ENCODE results near the gene MAF. TPM values are rescaled to one million over a fixed set of nuclear protein-coding genes. Genes with fewer than 3 reads are reported as not detected.

Gene MAF
- total RNA-seq, 1 experiment from 2014 or later, result not detected

DNA sequence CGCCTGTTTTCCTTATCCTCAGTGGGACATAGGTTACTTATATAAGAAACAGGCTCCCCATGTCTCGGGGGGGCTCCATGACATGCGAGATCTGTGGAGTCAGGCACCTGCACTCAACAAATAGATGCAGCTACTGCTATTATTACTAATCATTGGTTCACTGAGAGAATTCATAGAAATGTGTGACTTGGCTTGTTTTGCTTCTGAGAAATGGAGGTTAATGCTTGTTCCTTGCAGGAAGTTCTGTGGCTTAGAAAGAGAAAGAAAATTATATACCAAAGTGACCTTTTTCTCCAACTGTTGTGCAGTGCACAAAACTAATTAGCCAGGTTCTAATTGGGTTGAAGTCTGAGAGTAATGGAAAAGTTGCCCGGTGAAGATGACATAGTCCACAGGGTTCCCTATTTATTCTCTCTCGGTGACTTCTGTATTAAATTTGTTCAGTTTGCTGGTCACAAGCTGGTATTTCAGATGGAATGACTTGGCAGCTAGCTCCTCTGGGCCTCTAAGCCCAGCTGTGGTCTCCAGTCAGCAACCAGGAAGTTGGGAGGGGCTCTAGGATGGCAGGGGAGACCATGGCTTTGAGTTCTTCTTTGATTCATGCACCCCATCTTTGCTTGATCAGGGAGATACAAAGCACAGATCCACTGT lies 17.6 kb upstream of the MAF start:
- in situ Hi-C loops (cut with HindIII; ENCODE audit: low sequenced_read_pairs), result no loop called here

DNA sequence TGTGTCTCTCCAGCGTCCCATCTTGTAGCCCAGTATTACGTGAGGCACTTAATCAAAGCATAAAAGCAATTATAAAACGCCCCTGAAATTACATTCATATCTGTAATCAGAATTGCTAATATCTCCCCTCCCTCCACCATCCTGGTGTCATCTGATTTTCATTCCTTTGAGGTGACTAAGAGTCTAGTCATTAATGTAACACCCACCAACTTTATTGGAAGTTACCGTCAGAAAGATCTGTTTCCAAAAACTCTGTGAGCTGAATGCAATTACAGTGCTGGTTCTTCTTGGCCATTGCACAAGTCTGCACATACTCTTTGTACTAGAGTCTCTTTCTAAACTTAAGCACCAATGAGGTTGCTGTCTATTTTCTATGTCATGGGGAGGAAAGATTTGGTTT lies 12.5 kb upstream of the MAF start:
- in situ Hi-C loops (cut with HindIII; ENCODE audit: low sequenced_read_pairs), result no loop called here
- DNase-seq (ENCODE audit: low spot score), result no peak

More for the DNA sequence above, 17.6 kb upstream of the MAF start:
- DNase-seq (ENCODE audit: low spot score), result no peak

DNA sequence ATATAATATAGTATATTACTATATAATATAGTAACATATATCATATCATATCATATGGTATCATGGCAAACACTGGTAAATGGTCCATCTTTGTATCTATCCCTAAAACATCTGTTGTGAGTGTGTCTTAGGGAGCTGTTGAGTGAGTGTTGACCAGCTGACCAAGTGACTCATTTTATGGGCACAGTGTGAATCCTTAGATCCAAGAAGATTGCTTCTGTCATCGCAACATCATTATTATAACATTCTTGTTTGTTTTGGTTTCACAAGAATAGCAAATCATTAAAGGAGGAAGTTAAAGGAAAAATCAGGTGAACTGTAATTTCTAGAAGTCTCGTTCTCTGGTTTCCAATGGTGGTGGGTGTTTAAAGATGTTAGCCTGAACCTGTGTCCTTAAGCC lies 11.7 kb upstream of the MAF start:
- in situ Hi-C loops (cut with HindIII; ENCODE audit: low sequenced_read_pairs), result no loop called here
- DNase-seq (ENCODE audit: low spot score), result no peak

DNA sequence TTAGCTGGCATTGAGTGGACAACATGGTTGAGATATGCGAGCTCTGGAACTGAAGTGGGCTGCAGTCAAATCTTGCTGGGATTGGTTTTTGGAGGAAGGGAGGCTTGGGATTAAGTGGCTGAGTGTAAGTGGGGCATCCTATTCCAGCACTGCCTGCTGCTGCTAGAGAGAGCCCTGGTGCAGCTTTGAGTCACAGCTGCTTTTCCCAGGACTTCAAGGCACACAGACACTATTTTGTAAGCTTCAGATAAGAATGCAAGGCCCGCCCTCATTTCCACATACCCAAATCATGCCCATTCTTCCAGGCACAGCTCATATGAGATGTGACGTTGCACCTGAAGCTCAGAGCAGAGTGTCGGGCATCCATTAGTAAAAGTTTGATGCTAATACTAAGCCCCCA lies 10.2 kb upstream of the MAF start:
- DNase-seq (ENCODE audit: low spot score), result no peak
- in situ Hi-C loops (cut with HindIII; ENCODE audit: low sequenced_read_pairs), result no loop called here

DNA sequence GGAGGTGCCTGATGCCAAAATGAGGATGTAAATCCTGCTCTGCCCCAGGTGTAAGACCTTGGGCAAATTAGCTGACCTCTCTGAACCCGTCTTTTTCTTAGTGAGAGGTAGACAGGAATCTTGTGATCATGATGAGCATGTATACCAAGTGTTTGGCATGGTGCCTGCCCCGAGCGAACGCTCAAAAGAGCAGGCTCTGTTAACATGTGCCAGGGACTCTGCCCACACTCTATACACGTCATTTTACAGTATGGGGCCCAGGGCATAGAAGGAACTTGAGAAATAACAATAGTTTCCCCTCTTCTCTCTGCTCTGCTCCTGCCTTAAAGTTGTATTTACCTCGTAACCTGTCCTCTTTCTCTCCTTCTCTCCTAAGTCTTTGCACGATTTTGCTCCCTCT lies 9.3 kb upstream of the MAF start:
- in situ Hi-C loops (cut with HindIII; ENCODE audit: low sequenced_read_pairs), result no loop called here
- DNase-seq (ENCODE audit: low spot score), result no peak

DNA sequence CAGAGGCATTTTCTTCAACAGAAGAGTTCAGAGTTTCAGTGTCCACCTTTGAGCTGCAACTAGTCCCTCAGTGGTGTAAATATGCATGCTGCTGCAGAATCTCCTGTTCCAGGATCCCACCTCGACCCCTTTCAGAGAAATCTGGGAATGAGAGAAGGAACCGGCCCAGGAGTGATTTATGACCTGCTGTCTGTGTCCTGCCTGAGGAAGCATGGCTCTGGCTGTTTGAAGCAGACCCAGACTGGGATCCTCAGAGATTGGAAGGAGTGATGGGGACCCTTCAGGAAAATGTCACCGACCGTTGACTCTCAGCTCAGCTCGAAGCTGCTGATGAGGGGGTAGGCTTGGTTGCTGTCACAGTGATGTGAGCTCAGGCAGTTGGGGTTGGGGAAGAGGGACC lies 8.4 kb upstream of the MAF start:
- DNase-seq (ENCODE audit: low spot score), result no peak
- in situ Hi-C loops (cut with HindIII; ENCODE audit: low sequenced_read_pairs), result no loop called here

DNA sequence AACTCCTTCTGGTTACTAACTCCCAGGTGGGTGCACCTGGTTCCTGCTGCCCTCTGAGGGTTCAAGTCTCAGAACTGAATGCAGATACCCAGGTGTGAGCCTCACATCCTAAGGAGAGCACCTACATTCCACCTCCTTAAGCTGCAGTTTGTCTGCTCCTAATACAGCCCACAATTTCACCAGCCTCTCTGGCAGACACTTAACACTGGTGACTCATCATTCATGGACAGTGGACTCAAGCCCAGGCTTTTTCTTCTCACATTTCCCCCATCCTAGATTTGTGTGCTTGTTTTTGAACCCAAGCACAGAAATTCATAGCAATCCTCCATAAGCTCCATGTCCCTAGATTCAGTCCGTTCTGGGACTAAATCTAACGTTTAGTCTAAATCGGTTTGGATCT lies 7.0 kb upstream of the MAF start:
- in situ Hi-C loops (cut with HindIII; ENCODE audit: low sequenced_read_pairs), result no loop called here
- no peak for DNase-seq (ENCODE audit: low spot score)

DNA sequence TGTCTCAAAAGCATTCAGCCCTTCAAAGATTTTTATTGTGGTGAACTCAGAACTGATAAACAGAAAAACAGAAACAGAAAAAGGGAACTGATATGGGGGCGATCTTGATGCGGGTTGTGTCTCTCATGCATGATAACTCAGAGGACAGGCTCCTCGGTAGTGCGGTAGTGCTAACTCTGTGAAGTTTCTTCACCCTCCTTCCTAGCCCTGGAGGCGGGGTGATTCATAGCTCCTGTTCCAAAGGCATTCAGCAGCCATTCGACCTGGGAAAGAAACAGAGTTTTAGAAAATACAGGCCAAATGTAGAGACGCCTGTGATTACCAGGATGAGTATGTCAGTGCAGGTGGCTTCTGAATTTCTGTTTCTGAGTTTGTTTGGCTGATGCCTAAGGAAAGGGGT lies 5.5 kb upstream of the MAF start:
- no peak for DNase-seq (ENCODE audit: low spot score)
- in situ Hi-C loops (cut with HindIII; ENCODE audit: low sequenced_read_pairs), result no loop called here

DNA sequence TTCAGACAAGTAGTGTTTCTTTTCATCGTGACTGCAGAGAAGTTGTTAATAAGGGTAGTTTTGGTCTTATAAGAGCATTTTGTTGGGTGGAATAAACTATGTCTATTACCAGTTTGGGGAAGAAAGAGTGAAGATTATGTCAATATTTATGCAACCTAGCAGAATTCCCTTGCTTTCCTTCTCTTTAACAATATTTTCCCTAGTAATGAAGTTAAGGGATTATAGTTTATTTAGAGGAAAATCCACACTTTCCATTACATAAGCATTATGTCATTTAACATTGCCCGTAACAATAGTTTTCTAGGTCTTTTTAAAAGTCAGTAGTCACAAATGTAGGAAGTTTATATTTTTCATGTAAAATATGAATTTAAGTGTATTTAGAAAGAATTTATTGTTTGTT lies 2.5 kb upstream of the MAF start:
- DNase-seq (ENCODE audit: low spot score), result no peak
- in situ Hi-C loops (cut with HindIII; ENCODE audit: low sequenced_read_pairs), result no loop called here

DNA sequence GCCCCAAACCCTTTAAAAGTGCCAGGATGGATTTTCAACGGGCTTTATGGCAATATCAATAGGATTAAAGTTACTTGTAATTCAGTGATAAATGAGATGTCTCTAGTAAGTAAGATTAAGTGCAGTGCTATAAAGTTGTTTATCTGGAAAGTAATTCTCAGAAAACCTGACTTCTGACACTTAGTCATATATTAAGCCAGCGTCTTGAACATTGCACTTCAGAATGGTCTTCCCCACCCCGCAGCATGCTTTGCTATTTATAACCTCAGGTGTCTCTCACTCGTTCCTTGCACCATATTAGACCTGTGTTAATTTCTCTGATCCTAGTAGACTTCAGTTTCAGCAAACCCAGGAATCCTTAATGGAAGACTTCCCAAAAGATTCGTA lies 2.1 kb upstream of the MAF start:
- DNase-seq (ENCODE audit: low spot score), result no peak
- in situ Hi-C loops (cut with HindIII; ENCODE audit: low sequenced_read_pairs), result no loop called here

DNA sequence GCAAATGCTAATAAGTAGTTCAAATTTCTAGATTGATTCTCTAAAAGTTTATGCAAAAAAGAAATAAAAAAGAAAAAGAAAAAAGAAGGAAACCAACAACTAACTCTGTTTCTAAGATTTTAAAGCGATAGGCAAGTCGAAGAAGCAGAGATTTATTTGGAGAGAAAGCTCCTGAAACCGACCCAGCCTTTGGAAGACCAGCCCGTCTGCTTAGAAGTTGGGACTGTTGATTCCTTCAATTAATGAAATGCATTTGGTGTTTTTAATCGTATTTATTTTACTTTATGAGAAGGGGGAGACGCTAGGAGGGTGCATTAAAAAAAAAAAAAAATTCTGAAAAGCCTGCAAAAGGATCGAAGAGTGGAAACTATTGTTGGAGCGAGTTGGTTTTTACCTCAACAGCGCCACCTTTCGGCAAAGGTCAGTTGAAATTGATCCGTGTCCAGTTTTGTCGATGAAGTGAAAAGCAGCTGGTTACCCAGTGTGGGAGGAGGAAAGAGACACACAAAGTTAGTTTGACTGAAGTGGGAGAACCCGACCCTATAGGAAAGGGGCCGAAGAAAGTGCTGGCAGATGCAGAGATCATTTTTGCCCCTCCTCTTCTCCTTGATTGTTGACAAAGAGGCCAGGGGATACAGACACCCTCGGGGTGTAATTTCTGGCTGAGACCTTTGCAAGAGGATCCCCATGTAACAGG lies 1.5 kb upstream of the MAF start:
- in situ Hi-C loops (cut with HindIII; ENCODE audit: low sequenced_read_pairs), result no loop called here

DNA sequence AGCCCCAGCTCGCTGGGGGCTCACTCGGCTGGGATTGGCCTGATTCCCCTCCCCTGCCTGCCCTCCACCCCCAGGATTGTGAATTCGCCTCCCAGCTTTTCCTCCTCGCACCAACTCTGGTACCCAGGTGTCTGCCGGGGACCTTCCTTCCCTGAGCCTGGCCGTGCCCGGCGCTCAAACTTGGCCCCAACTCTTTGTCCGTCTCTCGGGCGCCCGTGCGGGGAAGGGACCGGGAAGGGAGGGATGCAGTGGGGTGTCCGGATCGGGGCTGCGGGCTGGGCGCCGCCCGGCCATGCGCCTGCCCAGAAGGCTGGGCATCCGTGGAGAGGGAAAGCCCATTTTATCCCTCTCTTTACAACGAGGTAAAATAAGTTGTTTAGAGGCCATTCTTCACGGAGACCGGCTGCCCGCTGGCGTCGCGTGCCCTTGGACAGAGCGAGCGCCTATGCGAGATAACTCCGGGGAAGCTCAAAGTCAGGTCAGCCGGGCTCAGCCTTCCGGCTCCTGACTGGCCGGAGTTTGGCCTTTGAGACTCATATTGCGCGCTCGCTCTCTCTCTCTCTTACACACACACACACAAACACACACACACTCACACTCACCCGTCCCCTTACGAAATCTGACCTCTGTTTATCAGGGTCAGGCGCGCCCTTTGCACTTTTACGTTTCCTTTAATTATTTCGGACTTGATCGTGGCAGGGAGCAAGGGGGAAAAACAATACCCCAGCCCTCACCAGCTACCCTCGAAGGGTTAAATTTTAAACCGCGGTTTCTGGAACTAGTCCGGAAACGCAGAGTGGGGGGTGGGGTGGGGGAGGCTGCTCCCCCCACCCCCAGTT lies 774 bp upstream of the MAF start:
- DNase-seq (ENCODE audit: low spot score), result no peak
- in situ Hi-C loops (cut with HindIII; ENCODE audit: low sequenced_read_pairs), result no loop called here

More for the DNA sequence above, 1.5 kb upstream of the MAF start:
- peak; percentile 85 for DNase-seq (ENCODE audit: low spot score)

DNA sequence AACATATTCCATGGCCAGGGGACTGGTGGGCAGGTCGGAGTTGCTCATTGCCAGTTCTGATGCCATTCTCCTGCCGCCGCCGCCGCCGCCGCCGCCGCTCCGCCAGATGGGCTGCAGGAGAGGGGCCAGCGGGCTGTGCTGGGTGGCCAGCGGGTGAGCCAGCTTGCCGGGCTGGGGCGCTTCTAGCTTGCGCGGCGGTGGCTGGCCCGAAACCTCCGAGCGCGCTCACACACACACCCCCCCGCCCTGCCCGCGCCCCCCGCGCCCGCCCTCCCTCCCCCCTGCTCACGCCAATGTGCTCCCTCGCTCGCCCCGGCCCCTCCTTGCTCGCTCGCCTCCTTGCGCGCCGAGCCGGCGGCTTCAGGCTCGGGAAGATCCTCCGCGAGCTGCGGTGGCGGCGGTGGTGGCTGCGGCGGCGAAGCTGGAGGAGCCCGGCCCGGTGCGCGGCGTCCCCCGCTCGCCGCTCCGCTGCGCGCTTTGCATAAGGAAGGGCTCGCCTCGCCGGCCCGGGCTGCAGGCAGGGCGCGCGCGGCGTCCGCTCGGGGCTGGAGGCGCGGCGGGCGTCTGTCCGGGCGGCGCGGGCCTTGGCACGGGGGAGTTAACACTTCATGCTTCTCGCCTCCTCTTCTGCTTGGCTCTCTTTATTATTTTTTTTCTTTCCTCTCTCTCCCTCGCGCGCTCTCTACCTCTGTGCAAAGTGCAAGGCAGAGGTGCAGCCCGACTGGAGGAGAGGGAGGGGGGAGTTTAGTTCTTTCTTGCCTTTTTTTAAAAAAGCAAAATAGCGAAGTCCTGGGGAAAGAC lies 500 bp downstream of the MAF start:
- in situ Hi-C loops (cut with HindIII; ENCODE audit: low sequenced_read_pairs), result no loop called here

DNA sequence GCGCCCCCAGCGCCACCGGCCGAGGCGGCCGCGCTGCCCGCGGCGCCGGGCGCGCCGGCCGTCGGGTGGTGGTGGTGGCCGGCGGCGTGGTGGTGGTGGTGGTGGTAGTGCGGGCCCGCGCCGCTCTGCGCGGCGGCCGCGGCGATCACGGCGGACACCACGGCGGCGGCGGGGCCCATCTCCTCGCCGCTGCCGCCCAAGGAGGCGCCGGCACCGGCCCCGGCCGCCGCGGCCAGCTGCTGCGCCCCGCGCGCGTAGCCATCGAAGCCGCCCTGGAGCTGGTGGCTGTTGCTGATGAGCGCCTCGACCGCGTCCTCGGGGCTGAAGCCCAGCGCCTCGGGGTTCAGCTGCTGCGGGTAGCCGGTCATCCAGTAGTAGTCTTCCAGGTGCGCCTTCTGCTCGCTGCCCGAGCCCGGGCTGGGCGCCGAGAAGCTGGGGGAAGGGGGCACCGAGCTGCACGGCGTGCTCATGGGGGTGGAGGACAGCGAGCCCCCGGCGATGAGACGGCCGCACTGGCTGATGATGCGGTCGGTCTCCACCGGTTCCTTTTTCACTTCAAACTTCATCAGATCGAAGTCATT lies 1.2 kb downstream of the MAF start:
- DNase-seq (ENCODE audit: low spot score), result no peak

More for the DNA sequence above, 500 bp downstream of the MAF start:
- DNase-seq (ENCODE audit: low spot score), result peak; percentile 62

DNA sequence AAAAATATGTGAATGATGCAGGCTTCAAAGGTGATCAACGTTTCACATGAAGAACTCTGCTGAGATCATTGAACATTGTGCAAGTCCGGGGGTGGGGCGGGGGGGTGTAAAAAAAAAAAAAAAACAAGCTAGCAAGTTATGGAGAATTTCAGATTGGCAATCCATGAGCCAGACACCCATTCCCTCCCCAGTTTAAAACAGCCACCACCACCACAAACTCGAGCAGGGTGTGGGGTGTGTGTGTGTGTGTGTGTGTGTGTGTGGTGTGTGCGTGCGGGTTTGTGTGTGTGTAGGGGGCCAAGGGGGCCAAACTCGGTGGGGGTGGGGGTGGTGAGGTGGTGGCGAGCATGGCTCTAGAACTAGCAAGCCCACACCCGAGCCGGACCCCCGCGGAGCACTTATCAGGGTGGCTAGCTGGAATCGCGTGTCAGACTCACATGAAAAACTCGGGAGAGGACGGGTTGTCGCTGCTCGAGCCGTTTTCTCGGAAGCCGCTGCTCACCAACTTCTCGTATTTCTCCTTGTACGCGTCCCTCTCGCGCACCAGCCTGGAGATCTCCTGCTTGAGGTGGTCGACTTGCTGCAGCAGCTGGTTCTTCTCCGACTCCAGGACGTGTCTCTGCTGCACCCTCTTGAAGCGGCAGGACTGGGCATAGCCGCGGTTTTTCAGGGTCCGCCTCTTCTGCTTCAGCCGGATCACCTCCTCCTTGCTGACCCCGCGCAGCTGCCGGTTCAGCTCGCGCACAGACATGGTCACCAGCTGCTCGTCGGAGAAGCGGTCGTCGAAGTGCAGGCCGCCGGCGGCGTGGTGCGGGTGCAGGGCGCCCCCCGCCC lies 2.0 kb downstream of the MAF start:
- in situ Hi-C loops (cut with HindIII; ENCODE audit: low sequenced_read_pairs), result no loop called here
- DNase-seq (ENCODE audit: low spot score), result peak; percentile 74

More for the DNA sequence above, 1.2 kb downstream of the MAF start:
- in situ Hi-C loops (cut with HindIII; ENCODE audit: low sequenced_read_pairs), result no loop called here

DNA sequence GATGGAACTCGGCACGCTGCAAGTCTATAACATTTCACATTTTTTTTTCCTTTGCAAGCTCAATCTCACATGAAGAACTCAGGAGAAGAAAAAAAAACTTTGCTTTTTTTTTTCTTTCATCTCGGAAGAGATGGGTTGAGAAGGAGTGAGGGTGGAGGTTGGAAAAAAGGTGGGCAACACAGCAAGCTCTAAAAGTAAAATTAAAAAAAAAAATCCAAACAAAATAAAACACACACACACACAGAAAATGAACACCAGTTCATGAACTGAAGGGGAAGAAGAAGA lies 2.5 kb downstream of the MAF start:
- in situ Hi-C loops (cut with HindIII; ENCODE audit: low sequenced_read_pairs), result no loop called here
- no peak for DNase-seq (ENCODE audit: low spot score)

DNA sequence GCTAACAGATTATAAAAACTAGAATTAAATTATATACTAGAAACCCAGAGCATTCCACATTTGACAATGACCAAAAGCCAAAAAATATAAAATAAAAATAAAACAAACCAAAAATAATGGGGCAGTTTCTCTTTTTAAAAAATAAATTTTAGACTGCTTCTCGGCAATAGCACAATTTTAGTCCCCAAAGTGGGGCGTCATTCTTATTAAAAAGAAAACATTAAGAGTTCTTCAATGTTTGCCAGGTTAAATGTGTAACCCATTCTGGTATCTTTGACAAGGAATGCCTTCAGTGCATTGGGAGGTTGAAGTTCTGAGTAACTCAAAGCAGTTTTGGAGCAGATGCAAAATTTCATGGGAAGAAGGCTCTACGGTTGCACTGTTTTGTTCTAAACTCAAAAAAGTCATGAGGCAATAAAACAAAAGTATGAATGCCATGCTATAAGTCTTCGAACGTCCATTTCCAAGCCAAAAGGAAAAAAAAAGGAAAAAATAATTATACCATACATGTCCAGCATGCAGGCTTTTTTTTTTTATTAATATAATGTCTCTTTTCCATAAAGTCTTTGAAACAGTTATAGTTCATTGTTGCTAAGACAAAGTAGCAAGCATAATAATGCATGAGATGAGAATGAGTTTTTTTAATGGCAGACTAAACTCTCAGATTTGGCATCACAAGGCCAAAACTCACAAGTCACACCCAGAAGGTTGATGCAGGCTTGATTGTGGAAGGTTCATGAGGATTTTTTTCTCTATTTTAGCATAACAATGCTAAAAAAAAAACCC lies 3.1 kb downstream of the MAF start:
- no peak for DNase-seq (ENCODE audit: low spot score)
- in situ Hi-C loops (cut with HindIII; ENCODE audit: low sequenced_read_pairs), result no loop called here

DNA sequence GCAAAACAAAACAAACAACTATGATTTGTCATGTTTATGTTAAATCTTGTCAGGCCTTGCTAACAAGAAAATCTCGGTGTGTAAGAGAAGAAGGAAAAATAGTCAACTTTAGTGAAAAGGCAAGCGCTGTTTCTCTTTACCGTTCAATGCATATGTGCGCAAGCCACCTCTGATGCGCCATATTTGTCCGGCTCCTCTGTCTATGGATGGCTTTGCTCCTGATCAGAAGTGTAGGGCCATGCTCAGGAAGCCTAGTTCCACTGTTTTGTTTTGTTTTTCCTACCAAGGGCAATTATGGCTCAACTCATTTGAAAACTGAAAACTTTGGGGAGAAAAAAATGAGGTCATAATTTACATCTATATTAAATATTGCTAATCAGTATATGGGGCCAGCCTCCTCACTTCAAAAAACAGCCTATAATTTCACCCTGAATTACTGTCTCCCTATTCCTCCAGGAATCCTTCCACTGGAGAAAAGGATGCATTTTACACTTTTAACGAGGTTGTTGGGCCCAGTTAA lies 4.5 kb downstream of the MAF start:
- no peak for DNase-seq (ENCODE audit: low spot score)
- in situ Hi-C loops (cut with HindIII; ENCODE audit: low sequenced_read_pairs), result no loop called here

Measured in G401 (cell line).